HepG2 (cell line): Measurements from ENCODE around the gene C1orf141. TPM values are rescaled to one million over a fixed set of nuclear protein-coding genes. Genes with fewer than 3 reads are reported as not detected.

Experiments used
- CBX2 ChIP-seq, 2 experiments: fragments of 200-600 bp in 1 of 2; sonication (generic); formaldehyde crosslinking in 1 of 2; IDR thresholded peaks; 2 replicates each; pipeline versions ENCODE4 v1.7.0 to v1.8.1; 2018 to 2022; ENCODE audit warnings: low read depth in 2 of 2, low read length in 1 of 2, mild to moderate bottlenecking in 1 of 2, missing genetic modification reagents in 1 of 2
- CCAR2 ChIP-seq: fragments of 200-400 bp; formaldehyde crosslinking; optimal IDR thresholded peaks from 2 replicates; pipeline ENCODE3; 2018; ENCODE audit warnings: low read depth, mild to moderate bottlenecking, low read length, moderate library complexity
- ISL2 ChIP-seq: sonication (generic); formaldehyde crosslinking; IDR thresholded peaks from 2 replicates; pipeline ENCODE4 v1.5.0; 2020; ENCODE audit warnings: missing genetic modification reagents
- JARID2 ChIP-seq: sonication (generic); formaldehyde crosslinking; IDR thresholded peaks from 2 replicates; pipeline ENCODE4 v1.8.1; 2023; ENCODE audit warnings: missing genetic modification reagents, inconsistent platforms; ENCODE audit not compliant: insufficient replicate concordance
- KDM3A ChIP-seq: IDR thresholded peaks from 2 replicates; pipeline ENCODE4 v1.6.1; 2018; ENCODE audit warnings: low read depth, missing compliant biosample characterization
- KDM5A ChIP-seq: fragments of 200-600 bp; sonication (generic); IDR thresholded peaks from 2 replicates; pipeline ENCODE4 v1.7.0; 2018; ENCODE audit warnings: antibody characterized with exemption, mild to moderate bottlenecking, low read length, borderline replicate concordance
- KLF9 ChIP-seq: IDR thresholded peaks from 2 replicates; pipeline ENCODE4 v1.6.1; 2016; ENCODE audit warnings: low read depth
- MZF1 ChIP-seq: sonication (generic); formaldehyde crosslinking; IDR thresholded peaks from 2 replicates; pipeline ENCODE4 v1.8.1; 2023; ENCODE audit warnings: mild to moderate bottlenecking, missing genetic modification reagents, borderline replicate concordance
- REPIN1 ChIP-seq: sonication (generic); formaldehyde crosslinking; IDR thresholded peaks from 2 replicates; pipeline ENCODE4 v1.8.0; 2022; ENCODE audit warnings: missing genetic modification reagents, low read depth, mild to moderate bottlenecking, borderline replicate concordance
- STAG1 ChIP-seq: sonication (generic); formaldehyde crosslinking; IDR thresholded peaks from 2 replicates; pipeline ENCODE4 v1.4.0; 2020; ENCODE audit warnings: missing genetic modification reagents
- TOE1 ChIP-seq: sonication (generic); formaldehyde crosslinking; IDR thresholded peaks from 2 replicates; pipeline ENCODE4 v1.4.0; 2020; ENCODE audit warnings: mild to moderate bottlenecking, missing genetic modification reagents
- TP53 ChIP-seq: sonication (generic); formaldehyde crosslinking; conservative IDR thresholded peaks from 2 replicates; pipeline ENCODE4 v1.4.0; 2020; ENCODE audit warnings: missing genetic modification reagents
- ZNF432 ChIP-seq: sonication (generic); formaldehyde crosslinking; IDR thresholded peaks from 2 replicates; pipeline ENCODE4 v1.5.0; 2020; ENCODE audit warnings: missing genetic modification reagents, mild to moderate bottlenecking, borderline replicate concordance
- ZNF589 ChIP-seq: sonication (generic); formaldehyde crosslinking; conservative IDR thresholded peaks from 2 replicates; pipeline ENCODE4 v1.8.0; 2022; ENCODE audit warnings: mild to moderate bottlenecking, moderate library complexity, missing genetic modification reagents
- ZNF616 ChIP-seq: sonication (generic); formaldehyde crosslinking; IDR thresholded peaks from 2 replicates; pipeline ENCODE4 v1.5.0; 2020; ENCODE audit warnings: low read depth, mild to moderate bottlenecking, missing genetic modification reagents
- polyA plus RNA-seq, 8 experiments: library from polyadenylated mRNA; depleted of rRNA in 3 of 8; stranded (reverse) in 7 of 8; unstranded in 1 of 8; fragments of >200 nt; fragmentation: Illumina TruSeq in 4 of 8; extraction: Trizol in 4 of 8; gene quantifications; 2 replicates each; pipeline versions ENCODE4 v1.2.1 to v1.2.3, GENCODE V29; 2011 to 2016; ENCODE audit warnings: low read depth in 4 of 8, missing spikeins in 1 of 8, mixed read lengths in 1 of 8; ENCODE audit not compliant: insufficient read depth in 1 of 8
- total RNA-seq, 5 experiments: library from RNA; depleted of rRNA; stranded (reverse); fragments of >200 nt; fragmentation: Illumina TruSeq; extraction: Trizol; gene quantifications; 2 replicates each; pipeline ENCODE4 v1.2.3, GENCODE V29; 2016; ENCODE audit warnings: low read depth in 1 of 5
- TF ChIP-seq, protein P1 (sequence below): sonication (generic); formaldehyde crosslinking; conservative IDR thresholded peaks from 2 replicates; pipeline ENCODE4 v1.8.1; 2023; ENCODE audit warnings: missing genetic modification reagents
- TF ChIP-seq, protein P2 (sequence below): sonication (generic); formaldehyde crosslinking; IDR thresholded peaks from 2 replicates; pipeline ENCODE4 v1.4.0; 2020; ENCODE audit warnings: mild to moderate bottlenecking, missing genetic modification reagents
- TF ChIP-seq, protein P3 (sequence below): sonication (generic); formaldehyde crosslinking; IDR thresholded peaks from 2 replicates; pipeline ENCODE4 v1.4.0; 2020; ENCODE audit warnings: missing genetic modification reagents, borderline replicate concordance
- TF ChIP-seq, protein P4 (sequence below): sonication (generic); formaldehyde crosslinking; IDR thresholded peaks from 2 replicates; pipeline ENCODE4 v1.5.0; 2020; ENCODE audit warnings: mild to moderate bottlenecking, missing genetic modification reagents
- TF ChIP-seq, protein P5 (sequence below): sonication (generic); formaldehyde crosslinking; IDR thresholded peaks from 2 replicates; pipeline ENCODE4 v1.9.0; 2022; ENCODE audit warnings: low read depth, missing genetic modification reagents

Gene C1orf141
- total and polyA plus RNA-seq, 2 of the 13 experiments (the other 11 are each of a cell fraction or from before 2014, with no cell fraction given), result not detected

DNA sequence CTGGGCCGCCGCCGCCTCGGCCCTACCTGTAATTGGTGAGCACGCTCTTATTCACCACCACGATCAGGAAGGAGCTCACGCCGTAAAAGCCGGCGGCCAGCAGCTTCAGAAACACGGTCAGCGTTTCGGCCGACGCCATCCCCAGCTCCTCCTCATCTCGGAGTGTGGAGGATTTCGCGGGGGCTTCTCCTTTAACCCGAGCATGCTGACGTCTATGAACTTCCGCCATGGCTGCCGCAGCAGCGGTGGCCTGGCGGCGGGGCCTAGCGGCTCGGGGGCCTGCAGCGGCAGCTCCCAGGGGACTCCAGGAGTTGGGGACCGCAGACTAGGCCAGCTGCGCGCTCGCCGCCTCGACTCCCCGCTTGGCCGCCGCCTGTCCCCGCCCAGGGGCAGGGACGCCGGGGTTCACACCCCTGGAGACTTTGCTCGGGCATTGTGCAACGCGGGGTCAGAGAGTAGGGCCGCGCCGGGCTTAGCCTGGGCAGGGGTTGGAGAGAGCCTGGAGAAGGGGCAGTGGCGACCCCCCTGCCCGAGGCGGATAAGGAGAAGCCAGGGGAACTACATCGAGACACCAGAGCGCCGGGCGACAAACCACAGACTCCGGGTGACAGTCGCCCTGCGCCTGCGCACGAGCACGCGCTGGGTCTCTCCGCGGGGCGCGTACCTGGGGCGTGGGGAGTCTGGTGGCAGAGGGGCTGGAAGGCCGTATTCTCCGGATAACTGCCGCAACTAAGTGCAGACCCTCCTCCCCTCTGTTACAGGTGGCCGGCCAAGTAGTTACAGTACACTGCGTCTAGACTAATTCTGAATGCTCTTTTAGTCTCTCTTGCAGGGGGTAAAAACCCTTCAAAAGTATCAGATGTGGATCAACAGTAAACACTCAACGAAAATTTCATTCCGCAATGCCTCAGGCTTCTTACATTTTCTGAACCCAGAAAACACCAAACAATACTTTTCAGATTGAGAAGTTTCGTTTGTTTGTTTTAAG is 80.7 kb downstream of the C1orf141 start, which contains the start of gene SLC35D1 (continued):
- TF ChIP-seq ZNF616 (CRISPR knock-in tag) (peak; percentile 86; the same call in 1 of the 2 replicates), ZNF589 (peak; percentile 82), TP53 (no peak), REPIN1 (CRISPR knock-in tag) (peak; percentile 50; the same call in 1 of the 2 replicates), KLF9 (CRISPR knock-in tag) (no peak), ZNF432 (no peak), STAG1 (CRISPR knock-in tag) (no peak), CBX2 (IDR thresholded peaks at IDR 0.05; ENCODE audit: low read depth, low read length) (no peak), CBX2 (CRISPR knock-in tag; IDR thresholded peaks at IDR 0.05; ENCODE audit: low read depth) (0 out of 2 replicates have a peak, but pooled peaks have one; percentile 2), KDM5A (peak; percentile 57; the same call in 1 of the 2 replicates), TOE1 (CRISPR knock-in tag) (no peak), KDM3A (CRISPR knock-in tag) (peak; percentile 63; the same call in 1 of the 2 replicates), ISL2 (CRISPR knock-in tag) (peak; percentile 69; the same call in 1 of the 2 replicates), CCAR2 (no peak), JARID2 (no peak), MZF1 (CRISPR knock-in tag) (no peak)
- TF ChIP-seq, protein P1, sequence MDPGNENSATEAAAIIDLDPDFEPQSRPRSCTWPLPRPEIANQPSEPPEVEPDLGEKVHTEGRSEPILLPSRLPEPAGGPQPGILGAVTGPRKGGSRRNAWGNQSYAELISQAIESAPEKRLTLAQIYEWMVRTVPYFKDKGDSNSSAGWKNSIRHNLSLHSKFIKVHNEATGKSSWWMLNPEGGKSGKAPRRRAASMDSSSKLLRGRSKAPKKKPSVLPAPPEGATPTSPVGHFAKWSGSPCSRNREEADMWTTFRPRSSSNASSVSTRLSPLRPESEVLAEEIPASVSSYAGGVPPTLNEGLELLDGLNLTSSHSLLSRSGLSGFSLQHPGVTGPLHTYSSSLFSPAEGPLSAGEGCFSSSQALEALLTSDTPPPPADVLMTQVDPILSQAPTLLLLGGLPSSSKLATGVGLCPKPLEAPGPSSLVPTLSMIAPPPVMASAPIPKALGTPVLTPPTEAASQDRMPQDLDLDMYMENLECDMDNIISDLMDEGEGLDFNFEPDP (CRISPR knock-in tag), result no peak
- TF ChIP-seq, protein P2, sequence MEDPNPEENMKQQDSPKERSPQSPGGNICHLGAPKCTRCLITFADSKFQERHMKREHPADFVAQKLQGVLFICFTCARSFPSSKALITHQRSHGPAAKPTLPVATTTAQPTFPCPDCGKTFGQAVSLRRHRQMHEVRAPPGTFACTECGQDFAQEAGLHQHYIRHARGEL, result peak; percentile 70; the same call in 1 of the 2 replicates
- TF ChIP-seq, protein P3, sequence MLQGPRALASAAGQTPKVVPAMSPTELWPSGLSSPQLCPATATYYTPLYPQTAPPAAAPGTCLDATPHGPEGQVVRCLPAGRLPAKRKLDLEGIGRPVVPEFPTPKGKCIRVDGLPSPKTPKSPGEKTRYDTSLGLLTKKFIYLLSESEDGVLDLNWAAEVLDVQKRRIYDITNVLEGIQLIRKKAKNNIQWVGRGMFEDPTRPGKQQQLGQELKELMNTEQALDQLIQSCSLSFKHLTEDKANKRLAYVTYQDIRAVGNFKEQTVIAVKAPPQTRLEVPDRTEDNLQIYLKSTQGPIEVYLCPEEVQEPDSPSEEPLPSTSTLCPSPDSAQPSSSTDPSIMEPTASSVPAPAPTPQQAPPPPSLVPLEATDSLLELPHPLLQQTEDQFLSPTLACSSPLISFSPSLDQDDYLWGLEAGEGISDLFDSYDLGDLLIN (CRISPR knock-in tag), result no peak
- TF ChIP-seq, protein P4, sequence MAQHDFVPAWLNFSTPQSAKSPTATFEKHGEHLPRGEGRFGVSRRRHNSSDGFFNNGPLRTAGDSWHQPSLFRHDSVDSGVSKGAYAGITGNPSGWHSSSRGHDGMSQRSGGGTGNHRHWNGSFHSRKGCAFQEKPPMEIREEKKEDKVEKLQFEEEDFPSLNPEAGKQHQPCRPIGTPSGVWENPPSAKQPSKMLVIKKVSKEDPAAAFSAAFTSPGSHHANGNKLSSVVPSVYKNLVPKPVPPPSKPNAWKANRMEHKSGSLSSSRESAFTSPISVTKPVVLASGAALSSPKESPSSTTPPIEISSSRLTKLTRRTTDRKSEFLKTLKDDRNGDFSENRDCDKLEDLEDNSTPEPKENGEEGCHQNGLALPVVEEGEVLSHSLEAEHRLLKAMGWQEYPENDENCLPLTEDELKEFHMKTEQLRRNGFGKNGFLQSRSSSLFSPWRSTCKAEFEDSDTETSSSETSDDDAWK, result no peak
- TF ChIP-seq, protein P5, sequence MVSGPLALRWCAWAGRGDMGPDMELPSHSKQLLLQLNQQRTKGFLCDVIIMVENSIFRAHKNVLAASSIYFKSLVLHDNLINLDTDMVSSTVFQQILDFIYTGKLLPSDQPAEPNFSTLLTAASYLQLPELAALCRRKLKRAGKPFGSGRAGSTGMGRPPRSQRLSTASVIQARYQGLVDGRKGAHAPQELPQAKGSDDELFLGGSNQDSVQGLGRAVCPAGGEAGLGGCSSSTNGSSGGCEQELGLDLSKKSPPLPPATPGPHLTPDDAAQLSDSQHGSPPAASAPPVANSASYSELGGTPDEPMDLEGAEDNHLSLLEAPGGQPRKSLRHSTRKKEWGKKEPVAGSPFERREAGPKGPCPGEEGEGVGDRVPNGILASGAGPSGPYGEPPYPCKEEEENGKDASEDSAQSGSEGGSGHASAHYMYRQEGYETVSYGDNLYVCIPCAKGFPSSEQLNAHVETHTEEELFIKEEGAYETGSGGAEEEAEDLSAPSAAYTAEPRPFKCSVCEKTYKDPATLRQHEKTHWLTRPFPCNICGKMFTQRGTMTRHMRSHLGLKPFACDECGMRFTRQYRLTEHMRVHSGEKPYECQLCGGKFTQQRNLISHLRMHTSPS (CRISPR knock-in tag), result no peak
